ENCODE results near the gene ADGRD1.
"Not testable (repeated sequence)": the region's sequence is repeated elsewhere in the genome, so short reads cannot be mapped to it uniquely, and the experiment has no call there.

ADGRD1 gene

DNA sequence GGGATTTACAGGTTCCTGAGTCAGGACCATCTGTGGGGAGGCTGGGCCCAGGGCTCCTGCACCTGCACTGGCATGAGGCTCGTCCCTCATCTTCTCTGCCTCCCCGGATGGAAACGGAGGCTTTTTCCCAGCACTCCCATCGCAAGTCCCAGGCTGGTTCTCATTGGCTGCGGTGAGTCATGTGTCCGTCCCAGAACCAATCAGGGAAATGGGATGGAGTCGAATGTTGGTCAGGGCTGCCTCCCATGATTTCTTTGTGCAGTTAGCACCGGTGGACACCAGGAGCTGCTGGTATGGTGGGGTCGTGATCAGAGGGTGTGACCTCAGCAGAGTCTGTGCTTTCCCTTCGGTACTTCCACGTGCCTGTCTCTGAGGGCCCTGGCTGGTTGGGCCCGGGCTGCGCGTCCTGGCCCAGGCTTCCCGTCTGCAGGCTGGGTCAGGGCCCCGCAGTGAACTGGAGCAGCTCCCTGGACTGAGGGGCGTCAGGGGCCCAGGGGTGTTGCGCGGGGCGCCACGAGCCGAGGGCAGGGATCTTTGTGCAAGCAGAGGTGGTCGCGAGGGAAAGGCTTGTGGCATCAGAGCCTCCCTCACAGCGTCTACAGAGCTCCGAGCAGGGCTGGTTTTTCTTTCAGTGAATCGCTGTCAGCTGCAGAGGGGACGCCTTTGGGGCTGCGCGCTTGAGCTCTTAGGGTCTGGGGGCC, 168.1 kb downstream of the ADGRD1 start:
- no peak for DNase-seq (ENCODE audit: low read depth)

DNA sequence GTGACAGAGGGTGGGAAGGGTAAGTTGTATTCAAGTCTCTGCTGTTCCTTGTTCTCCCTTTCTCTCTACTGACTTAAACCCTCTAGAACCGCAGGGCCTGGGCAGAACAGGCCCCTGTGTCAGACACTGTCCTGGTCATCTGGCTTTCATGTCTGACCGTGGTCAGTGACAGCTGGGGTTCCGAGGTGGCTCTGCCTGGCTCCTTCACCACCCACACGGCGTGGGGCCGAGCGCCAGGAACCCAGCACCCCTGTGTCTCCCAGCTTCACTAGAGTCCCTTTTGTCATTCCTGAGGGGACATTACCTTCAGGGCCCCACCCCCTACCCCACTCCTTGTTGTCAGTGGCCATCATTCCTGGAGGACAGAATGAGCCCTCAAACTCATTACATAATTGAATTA, 168.9 kb downstream of the ADGRD1 start:
- no peak for DNase-seq (ENCODE audit: low read depth)

DNA sequence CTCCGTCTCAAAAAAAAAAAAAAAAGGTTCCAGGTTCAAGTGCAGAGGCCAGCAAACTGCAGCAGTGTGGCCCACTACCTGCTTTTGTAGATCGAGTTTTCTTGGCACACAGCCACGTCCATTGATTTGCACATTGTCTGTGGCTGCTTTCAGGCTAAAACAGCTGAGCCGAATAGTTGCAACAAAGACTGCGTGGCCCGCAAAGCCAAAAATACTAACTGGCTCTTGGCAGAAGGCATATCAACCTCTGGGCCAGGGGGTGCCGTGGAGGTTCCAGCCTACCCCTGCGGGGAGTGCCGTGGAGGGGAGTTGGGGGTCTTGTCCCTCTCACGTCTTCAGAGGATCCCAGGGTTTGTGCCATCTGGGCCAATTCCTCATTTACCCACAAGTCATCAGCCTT, 170.1 kb downstream of the ADGRD1 start:
- DNase-seq (ENCODE audit: low read depth) = no peak

DNA sequence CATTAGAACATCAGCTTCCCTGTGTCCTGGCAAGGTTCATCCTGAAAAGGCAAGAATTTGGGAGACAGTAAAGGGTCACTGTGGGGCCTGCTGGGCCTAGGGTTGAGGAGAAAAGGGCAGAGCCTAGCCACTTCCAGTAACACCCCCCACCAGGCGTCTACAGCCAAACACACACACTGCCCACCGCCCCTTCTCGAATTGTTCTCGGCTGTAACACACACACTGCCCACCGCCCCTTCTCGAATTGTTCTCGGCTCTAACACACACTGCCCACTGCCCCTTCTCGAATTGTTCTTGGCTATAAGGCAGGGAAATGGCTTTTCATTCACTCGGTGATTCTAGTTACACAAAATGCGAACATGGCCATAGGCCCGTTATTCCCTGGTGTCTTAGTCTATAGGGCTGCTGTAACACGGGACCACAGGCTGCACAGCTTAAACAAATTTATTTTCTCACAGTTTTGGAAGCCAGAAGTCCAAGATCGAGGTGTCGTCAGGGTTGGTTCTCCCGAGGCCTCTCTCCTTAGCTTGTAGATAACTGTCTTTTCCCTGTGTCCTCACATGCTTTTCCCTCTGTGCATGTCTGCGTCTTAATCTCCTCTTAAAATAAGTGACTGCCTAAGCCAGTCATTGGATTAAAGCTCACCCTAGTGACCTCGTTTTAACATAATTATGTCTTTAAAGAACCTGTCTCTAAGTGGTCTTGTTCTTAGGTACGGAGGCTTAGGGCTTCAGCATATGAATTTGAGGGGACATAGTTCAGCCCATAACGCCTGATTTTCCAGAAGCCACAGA, 171.0 kb downstream of the ADGRD1 start:
- DNase-seq (ENCODE audit: low read depth) = no peak

DNA sequence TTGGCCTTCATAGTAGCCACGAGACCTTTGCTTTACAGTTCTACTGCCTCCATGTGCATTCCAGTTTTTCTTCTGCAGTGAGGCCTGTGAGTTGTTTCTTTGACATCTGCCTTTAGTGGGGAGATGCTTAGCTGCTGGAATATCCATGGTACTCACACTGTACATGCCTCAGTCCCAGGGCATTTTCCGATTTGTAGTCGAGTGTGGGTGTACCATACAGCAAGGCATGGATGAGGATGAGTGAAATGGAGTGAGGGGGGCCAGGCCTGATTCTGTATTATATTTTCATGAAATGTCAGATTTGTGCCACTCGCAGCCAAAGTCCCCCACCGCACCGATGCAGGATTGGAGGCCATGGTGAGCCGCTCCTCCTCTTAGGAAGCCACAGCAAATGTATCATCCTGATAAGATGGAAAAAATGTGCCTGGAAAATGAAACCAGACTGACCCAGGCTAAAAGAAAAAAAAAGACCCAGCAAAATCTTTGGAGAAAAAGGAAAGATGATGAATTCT, 173.0 kb downstream of the ADGRD1 start:
- DNase-seq (ENCODE audit: low read depth) = no peak

DNA sequence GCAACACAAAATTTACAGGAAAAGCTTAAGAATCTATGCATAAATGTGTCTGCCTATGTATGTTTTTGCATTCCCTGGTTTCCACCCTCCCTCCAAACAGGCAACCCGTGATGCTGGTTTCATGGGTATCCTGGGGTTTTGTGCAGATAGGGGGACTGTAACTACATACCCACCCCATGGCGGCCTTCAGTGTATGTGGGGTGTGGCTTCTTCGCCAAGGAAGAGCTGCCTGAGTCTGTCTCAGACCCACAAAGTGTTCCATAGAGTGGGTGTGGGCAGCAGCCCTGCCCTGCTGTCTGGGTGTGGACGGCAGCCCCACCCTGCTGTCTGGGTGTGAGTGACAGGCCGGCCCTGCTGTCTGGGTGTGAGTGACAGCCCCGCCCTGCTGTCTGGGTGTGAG, 174.8 kb downstream of the ADGRD1 start:
- DNase-seq (ENCODE audit: low read depth) = no peak

DNA sequence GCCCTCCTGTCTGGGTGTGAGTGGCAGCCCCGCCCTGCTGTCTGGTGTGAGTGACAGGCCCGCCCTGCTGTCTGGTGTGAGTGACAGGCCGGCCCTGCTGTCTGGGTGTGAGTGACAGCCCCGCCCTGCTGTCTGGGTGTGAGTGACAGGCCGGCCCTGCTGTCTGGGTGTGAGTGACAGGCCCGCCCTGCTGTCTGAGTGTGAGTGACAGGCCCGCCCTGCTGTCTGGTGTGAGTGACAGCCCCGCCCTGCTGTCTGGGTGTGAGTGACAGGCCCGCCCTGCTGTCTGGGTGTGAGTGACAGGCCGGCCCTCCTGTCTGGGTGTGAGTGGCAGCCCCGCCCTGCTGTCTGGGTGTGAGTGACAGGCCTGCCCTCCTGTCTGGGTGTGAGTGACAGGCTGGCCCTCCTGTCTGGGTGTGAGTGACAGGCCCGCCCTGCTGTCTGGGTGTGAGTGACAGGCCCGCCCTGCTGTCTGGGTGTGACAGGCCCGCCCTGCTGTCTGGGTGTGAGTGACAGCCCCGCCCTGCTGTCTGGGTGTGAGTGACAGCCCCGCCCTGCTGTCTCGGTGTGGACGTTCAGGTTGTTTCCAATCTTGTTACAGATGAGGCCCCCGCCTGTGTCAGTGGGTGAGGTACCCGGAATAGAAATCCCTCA, 175.4 kb downstream of the ADGRD1 start:
- not testable (repeated sequence) for DNase-seq (ENCODE audit: low read depth)

DNA sequence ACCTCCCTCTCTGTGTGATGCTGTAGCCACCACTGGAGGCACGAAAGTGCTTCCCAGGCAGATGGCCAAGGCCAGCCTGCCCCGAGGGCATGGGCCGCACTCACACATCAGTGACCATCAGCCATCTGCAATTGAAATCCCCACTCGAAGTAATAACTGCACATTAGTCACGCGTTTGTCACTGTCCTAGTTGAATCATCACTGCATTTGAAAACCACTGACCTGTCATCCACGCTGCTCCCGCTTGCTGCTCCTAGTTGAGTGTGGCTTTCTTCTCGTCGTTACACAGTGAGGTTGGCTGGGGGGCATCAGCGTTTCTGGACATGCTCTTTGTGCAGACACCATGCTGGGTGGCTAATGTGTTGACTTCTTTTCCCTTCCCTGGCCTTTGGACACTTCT, 176.1 kb downstream of the ADGRD1 start:
- DNase-seq (ENCODE audit: low read depth) = no peak

DNA sequence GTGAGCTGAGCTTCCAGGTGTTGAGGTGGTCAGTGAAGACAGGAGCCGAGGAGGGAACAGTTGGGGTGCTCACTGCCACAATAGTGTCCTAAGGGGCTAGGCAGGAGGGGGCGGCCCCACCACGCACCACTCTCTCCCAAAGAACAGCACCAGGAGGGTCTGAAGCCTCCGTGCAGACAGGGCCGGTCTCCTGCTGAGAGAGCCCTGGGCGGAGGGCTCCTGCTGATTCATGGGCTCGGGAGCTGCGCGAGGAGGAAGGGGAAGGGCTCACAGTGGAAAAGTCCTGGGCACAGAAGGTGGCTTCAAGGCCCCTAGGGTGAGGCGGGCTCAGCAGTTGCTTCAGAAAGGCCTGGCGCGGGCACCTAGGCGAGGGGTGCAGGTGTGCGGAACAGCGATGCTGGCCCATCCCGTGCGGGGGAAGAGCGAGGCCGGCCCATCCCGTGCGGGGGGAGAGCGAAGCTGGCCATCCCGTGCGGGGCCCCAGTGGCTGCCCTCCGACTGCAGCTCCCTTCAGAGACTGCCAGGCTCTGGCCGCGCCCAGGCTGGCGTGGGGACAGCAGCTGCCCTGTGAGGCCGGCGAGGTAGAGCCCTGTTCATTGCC, 176.7 kb downstream of the ADGRD1 start:
- no peak for DNase-seq (ENCODE audit: low read depth)

DNA sequence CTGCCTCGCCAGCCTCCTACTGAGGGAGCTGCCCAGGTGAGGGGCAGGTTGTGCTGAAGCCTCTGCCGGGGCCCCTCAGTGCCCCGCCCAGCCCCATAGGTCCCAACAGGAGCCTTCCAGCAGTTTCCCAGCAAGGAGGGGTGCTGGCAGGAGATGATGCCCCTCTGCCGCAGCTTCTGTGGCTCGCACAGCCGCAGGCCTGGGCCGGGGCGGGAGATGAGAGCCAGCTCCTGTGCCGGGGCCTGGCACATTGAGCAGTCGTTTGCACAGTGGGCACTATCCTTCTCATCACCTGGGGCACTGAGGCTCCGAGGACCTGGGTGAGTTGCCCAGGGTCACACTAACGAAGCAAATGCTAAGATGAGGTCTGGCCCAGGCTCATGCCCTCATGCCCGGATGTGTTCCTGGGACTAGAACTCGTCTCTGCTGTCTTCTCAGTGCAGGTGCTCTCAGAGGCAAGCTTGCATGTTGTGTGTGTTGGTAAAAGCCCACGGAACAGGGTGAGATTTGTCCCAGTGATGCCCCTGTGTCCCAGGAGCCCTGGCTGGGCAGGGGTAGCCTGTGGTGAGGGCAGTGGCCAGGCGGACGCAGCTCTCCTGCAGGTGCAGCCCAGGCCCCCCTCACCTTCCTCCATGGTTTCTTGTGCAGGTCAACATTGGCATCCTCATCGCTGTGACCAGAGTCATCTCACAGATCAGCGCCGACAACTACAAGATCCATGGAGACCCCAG, 177.5 kb downstream of the ADGRD1 start:
- no peak for DNase-seq (ENCODE audit: low read depth)

DNA sequence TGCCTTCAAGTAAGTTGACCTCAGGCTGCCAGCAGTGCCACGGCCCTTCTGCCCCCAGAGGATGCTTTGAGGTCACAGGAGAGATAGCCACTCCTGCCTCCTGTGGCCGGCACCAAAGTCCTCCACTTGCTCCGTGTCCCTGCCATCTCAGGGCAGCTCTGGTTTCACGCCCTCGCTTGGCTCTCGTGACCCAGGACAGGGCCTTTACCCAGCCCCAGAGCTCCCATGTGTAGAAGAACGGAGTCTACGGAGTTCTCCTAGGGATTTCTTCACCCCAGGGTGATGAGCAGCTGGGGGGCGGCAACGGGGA, 178.1 kb downstream of the ADGRD1 start:
- no peak for DNase-seq (ENCODE audit: low read depth)

DNA sequence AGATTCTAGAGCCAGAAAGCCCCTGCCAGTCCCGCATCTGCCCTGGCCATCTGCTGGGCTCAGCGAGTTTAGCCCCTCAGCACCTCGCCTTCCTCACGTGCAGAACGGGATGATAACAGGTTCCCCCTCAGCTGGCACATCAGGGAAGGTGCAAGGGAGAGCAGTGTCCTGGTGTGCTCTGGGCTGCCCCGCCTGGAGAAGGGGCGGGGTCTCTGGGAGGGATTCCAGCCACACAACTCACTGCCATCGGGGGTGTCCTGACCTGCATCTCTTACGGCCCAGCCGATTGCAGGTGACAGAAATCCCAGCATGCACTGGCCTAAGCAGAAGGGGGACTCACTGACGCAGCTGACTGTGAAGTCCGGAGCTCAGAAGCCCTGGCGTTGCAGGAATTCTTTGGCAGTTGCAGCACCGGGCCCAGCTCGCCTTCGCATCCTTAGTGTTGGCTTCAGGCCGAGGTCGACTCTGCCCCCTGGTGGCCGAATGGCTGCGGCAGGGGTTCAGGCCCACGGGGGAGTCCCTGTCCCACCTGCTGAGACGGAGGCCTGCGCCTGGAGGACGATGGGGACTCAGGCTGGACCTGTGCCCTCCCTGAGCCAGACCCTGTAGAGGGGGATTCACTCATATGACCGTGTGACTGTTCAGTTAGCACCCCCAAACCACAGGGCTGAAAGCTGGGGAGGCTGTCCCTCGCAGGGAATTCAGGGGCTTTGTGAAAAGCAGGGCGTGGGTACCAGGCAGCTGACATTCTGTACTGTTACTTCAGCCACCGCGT, 178.6 kb downstream of the ADGRD1 start:
- DNase-seq (ENCODE audit: low read depth) = peak; percentile 45

DNA sequence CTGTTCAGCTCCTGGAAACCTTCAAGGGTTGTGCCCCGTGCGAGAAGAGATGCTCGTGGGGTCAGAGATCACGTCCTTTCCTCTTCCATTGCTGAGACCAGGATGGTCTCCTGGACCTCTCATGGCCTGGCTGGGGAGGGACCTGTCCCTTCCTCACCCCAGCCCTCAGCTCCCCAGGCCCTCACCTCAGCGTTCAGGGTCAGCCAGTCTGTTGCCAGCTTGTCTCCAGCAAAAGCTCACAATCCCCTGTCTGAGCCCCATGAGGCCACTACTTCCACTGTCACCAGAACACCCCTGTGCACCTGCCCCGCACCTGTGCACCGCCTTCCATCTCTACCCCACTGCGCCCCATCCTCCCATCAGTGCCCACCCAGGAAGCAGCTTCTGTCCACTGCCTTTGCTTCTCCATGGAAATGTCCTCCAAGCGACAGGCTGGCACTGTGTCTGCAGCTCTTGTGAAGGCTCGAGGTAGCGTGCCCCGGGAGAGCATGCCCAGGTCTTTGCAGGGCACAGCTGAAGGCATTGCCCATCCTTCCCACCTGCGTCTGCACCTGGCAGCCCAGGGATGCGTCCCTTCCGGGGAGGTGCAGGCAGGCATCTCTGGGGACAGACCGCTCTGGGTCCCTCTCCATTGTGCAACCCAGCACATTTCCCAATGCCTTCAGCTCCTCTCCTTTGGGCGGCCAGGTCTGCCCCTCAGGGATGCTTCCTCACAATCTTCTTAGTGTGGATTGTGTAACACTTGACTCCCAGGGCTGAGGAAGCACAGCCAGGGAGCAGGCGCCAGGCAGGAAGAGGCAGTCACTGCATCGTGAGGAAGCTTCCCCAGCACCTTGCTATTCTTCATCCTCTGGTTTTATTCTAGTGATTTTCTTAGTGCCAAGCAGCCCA, 179.6 kb downstream of the ADGRD1 start:
- DNase-seq (ENCODE audit: low read depth) = no peak

DNA sequence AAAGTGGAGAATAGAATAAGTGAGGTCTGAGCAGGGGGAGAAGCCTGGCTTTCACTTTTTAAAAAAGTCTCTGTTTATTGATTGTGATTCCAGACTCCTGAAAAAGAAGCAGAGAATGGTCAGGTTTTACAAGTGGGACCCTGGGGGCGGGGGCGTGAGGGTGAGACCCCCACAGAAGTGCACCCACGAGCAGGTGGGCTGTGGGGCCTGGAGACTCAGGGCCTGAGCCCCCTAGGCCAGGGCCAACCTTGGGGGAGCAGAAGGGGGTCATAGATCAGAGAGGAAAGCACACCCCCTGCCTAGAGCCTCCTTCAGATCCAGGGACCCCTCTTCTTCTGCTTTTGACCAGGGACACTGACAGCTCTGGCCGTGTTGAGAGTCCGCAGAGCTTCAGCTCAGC, 180.3 kb downstream of the ADGRD1 start:
- DNase-seq (ENCODE audit: low read depth) = no peak

DNA sequence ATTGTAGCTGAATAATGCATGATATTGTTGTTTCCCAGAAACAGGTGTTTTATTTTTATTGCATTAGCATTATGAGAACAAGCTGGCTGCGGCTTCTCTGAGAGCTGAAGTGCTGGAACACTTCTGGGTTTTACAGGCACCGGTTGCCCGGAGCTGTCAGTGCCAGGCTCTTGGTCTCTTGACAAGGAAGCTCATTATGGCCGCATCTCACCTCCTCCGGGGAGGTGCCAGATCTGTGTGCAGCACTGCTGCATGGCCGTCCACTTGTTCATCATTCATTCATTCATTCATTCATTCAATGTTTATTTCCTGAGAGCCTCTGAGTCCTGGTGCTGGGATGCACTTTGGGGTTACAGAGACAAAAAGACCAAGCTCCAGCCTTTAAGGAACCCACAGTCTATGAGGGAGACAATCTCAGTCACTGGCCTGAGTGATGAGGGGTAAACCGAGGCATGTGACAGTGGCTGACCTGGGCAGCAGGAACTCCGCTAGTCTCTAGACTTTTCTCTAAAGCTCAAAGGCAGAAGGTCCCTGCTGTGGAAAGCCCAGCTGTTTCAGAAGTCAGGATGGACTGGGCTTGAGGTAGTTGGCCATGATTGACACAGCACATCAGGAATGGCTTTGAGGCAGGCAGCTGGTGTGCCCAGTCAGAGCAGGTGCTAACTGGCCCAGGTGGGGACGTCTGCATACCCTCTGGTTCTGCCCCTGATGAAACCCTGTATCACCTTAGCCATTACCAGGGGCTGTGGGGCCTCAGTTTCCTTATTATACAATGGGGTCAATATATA, 181.0 kb downstream of the ADGRD1 start:
- DNase-seq (ENCODE audit: low read depth) = no peak

DNA sequence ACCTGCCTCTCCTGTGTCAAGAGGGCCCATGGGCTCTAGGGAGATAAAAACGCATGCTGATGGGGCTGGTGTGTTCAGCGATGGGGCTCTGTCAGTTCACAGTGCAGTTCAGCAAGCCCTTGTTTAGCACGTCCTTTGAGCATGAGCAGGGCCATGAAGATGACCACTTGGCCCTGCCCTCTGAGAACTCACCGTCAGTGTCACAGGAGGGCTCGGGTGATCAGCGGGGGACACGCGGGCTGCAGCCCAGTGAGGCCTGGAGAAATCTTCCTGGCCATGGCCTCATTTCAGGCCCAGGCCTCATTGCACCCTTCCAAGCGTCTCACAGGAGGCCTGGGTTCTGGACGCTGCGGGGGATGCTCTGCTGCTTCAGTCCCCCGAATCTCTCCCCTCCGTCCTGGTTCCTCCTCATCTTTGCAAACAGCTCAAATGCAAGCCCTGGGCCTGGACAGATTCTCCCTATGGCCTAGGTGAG, 181.6 kb downstream of the ADGRD1 start:
- DNase-seq (ENCODE audit: low read depth) = no peak

DNA sequence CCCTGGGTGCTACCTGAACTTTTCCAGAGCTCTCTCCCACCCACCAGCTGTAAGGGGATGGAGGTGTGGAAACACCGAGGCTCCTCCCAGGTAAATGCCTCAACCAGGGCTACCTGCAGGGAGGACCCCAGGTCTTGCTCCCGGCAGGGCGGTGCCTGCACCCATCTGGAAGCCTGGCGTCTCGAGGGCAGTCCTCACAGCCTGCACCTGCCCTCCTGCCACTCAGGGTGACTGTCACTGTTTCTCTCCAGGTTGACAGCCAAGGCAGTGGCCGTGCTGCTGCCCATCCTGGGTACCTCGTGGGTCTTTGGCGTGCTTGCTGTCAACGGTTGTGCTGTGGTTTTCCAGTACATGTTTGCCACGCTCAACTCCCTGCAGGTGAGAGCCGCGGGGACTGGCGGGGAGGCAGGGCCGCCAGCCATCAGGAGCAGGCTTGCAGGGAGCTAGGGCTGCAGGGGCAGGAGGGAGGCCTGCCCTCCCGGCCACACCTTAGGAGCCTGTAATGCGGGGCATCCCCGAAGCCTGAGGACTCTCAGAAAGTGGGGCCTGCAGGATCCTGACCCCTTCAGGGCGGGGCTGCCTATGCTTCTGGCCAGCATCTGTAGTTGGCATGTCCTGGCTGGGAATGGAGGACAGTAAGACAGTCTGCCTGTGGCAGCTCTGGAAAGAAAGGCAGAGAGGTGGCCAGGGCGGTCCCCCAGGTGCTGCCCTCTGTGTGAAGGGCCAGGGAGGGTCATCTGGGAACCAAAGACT, 182.3 kb downstream of the ADGRD1 start:
- no peak for DNase-seq (ENCODE audit: low read depth)

DNA sequence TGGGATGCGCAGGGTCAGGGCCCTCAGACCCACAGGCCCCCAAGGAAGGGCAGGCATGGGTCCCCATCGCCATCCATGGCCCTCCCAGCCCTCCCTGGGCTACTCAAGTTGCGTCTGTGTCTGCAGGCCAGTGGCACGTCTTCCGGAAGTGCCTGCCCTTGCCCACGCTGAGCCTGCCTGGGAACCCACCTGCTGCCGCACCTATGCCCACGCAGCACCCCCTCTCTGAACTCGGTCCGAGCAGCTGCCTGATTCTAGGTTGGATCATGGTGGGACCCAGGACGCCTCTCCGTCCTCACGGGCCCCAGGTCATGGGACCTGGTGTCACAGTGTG, 182.8 kb downstream of the ADGRD1 start:
- DNase-seq (ENCODE audit: low read depth) = no peak
